ENCODE results near the gene KRT75.
"Not testable (repeated sequence)": the region's sequence is repeated elsewhere in the genome, so short reads cannot be mapped to it uniquely, and the experiment has no call there.

KRT75 gene

DNA sequence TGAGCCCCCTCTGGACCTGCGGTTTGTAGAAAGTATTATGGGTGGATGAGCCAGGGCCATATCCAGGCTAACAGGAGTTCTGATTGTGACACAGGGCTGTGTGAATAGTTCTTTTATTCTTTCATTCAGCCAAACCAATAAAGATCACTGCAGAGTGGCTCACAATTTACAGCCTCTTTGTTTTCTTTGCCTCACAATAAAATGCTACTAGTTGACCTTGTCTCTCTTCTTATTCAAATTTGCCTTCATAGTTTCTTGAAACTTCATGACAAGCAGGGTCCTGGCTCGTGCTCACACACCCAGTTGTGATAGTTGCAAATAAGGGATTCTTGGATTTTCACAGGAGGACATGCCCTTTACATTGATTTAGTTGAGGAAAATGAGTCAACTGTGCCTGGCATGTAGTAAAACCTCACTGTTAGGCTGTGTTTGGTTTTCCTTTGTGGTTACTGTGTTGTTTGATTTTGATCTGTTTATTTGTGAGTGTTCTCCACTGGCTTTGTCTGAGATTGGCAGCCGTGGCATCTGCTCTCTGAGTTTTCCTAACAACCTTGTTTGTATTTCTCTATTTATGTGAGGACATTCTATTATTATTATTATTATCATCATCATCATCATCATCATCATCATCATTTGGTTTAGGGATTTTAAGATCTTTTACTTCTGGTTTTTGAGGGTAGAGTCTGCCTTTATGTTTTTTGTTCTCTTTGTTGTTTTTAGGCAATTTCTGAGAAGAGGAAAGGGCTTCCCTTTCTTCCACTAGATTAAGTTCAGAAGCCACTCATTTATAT, 20.4 kb upstream of the KRT75 start:
- peaks cover 2% of the 10 kb centered on the region; the same call in 1 of the 2 replicates for H3K27me3 ChIP-seq (replicated peaks; ENCODE audit: control insufficient read depth, insufficient read depth, low read length)
- TF ChIP-seq, protein P1, sequence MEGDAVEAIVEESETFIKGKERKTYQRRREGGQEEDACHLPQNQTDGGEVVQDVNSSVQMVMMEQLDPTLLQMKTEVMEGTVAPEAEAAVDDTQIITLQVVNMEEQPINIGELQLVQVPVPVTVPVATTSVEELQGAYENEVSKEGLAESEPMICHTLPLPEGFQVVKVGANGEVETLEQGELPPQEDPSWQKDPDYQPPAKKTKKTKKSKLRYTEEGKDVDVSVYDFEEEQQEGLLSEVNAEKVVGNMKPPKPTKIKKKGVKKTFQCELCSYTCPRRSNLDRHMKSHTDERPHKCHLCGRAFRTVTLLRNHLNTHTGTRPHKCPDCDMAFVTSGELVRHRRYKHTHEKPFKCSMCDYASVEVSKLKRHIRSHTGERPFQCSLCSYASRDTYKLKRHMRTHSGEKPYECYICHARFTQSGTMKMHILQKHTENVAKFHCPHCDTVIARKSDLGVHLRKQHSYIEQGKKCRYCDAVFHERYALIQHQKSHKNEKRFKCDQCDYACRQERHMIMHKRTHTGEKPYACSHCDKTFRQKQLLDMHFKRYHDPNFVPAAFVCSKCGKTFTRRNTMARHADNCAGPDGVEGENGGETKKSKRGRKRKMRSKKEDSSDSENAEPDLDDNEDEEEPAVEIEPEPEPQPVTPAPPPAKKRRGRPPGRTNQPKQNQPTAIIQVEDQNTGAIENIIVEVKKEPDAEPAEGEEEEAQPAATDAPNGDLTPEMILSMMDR (IDR thresholded peaks at IDR 0.05; ENCODE audit: insufficient read depth, low read length, poor library complexity, severe bottlenecking) = no peak
- no peak for DNase-seq (ENCODE audit: extremely low read depth, insufficient read length)
- no peaks in the 10 kb centered on the region for H3K36me3 ChIP-seq (ENCODE audit: control insufficient read depth, insufficient read depth, low read length)
- H3K4me3 ChIP-seq (replicated peaks; ENCODE audit: low read depth, low read length) = no peak overlapping the region

GRCh38 chr12:52452101-52452500, 17.9 kb upstream of the KRT75 start, which contains the start of gene KRT6B:
KRT6B (minus strand) TSS chr12:52452146; CDS start chr12:52452078, 68 bp downstream.
- TF ChIP-seq, protein P1 (IDR thresholded peaks at IDR 0.05; ENCODE audit: insufficient read depth, low read length, poor library complexity, severe bottlenecking) = no peak
- DNase-seq (ENCODE audit: extremely low read depth, insufficient read length) = no peak

GRCh38 chr12:52448228-52448627, 14.1 kb upstream of the KRT75 start:
- Histone ChIP-seq H3K4me3 (replicated peaks; ENCODE audit: low read depth, low read length) (no peak overlapping the region), H3K27me3 (replicated peaks; ENCODE audit: control insufficient read depth, insufficient read depth, low read length) (peaks cover 3% of the 10 kb centered on the region), H3K36me3 (ENCODE audit: control insufficient read depth, insufficient read depth, low read length) (no peaks in the 10 kb centered on the region)
- no peak for DNase-seq (ENCODE audit: extremely low read depth, insufficient read length)
- TF ChIP-seq, protein P1 (IDR thresholded peaks at IDR 0.05; ENCODE audit: insufficient read depth, low read length, poor library complexity, severe bottlenecking) = no peak

More at GRCh38 chr12:52452101-52452500, 17.9 kb upstream of the KRT75 start, which contains the start of gene KRT6B:
- Histone ChIP-seq H3K27me3 (replicated peaks; ENCODE audit: control insufficient read depth, insufficient read depth, low read length) (peaks cover 3% of the 10 kb centered on the region), H3K4me3 (replicated peaks; ENCODE audit: low read depth, low read length) (no peak within 1 kb of the TSS), H3K36me3 (ENCODE audit: control insufficient read depth, insufficient read depth, low read length) (no peaks in the 10 kb centered on the region)

- DNase-seq (ENCODE audit: extremely low read depth, insufficient read length); H3K36me3 ChIP-seq (ENCODE audit: control insufficient read depth, insufficient read depth, low read length); H3K4me3 ChIP-seq (replicated peaks; ENCODE audit: low read depth, low read length); H3K27me3 ChIP-seq (replicated peaks; ENCODE audit: control insufficient read depth, insufficient read depth, low read length): not testable (repeated sequence)
Measured at GRCh38 chr12:52447196-52447595, 13.0 kb upstream of the KRT75 start.

DNA sequence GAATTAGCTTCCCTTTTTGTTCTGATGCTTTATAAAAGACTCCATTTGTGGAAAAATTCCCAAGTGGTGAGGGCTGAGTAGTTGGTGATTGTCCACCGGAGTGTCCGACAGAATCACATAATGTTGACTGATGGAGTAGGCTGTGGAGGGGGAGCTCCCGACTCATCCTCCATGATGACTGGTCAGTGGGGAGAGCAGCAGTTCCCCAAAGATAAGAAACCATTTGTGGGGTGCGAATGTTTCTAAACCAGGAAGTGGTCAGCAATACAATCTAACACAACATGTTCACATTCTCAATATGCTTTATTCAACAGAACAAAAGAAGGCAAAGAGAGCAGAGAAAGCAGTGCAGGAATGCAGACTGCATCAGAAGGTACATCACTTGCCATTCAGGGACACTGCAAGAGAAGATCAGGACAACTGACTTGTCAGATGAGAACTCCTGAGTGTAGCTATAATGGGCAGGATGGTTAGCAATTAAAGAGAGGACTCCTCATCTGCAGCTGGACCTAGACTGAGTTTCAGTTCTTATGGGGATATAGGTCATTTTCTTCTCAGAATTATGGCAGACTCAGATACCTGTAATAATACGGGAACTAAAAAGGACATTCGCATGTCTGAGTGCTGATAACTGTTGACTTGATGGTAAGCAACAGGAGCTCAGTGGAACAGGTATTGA, 12.3 kb upstream of the KRT75 start:
- Histone ChIP-seq H3K27me3 (replicated peaks; ENCODE audit: control insufficient read depth, insufficient read depth, low read length) (peaks cover 8% of the 10 kb centered on the region), H3K4me3 (replicated peaks; ENCODE audit: low read depth, low read length) (no peak overlapping the region), H3K36me3 (ENCODE audit: control insufficient read depth, insufficient read depth, low read length) (no peaks in the 10 kb centered on the region)
- TF ChIP-seq, protein P1 (IDR thresholded peaks at IDR 0.05; ENCODE audit: insufficient read depth, low read length, poor library complexity, severe bottlenecking) = no peak
- no peak for DNase-seq (ENCODE audit: extremely low read depth, insufficient read length)

DNA sequence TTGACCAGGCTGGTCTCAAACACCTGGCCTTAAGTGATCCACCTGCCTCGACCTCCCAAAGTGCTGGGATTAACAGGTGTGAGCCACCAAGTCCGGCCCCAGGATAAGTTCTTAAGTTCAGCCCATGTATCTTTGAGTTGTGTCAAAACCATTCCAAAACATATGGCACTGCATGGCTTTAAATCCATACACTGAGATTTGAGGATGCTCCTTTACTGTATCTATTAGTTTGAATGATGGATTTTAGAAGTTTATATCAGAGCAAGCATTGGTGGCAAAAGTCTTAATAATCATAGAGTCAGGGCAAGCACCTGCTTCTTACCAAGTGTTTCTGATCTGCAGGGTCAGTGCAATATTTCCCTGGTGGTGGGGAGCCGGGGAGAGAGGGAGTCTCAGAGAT, 11.7 kb upstream of the KRT75 start:
- Histone ChIP-seq H3K36me3 (ENCODE audit: control insufficient read depth, insufficient read depth, low read length) (no peaks in the 10 kb centered on the region), H3K4me3 (replicated peaks; ENCODE audit: low read depth, low read length) (no peak overlapping the region), H3K27me3 (replicated peaks; ENCODE audit: control insufficient read depth, insufficient read depth, low read length) (peaks cover 8% of the 10 kb centered on the region)
- TF ChIP-seq, protein P1 (IDR thresholded peaks at IDR 0.05; ENCODE audit: insufficient read depth, low read length, poor library complexity, severe bottlenecking) = no peak
- no peak for DNase-seq (ENCODE audit: extremely low read depth, insufficient read length)
